Measurements from ENCODE around the gene MIPOL1. TPM values are rescaled to one million over a fixed set of nuclear protein-coding genes. Genes with fewer than 3 reads are reported as not detected.

MIPOL1 gene, protein sequence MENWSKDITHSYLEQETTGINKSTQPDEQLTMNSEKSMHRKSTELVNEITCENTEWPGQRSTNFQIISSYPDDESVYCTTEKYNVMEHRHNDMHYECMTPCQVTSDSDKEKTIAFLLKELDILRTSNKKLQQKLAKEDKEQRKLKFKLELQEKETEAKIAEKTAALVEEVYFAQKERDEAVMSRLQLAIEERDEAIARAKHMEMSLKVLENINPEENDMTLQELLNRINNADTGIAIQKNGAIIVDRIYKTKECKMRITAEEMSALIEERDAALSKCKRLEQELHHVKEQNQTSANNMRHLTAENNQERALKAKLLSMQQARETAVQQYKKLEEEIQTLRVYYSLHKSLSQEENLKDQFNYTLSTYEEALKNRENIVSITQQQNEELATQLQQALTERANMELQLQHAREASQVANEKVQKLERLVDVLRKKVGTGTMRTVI
- polyA plus RNA-seq (2013, experiment 1 of 2), result 8.6 TPM
- 8.6 TPM for polyA plus RNA-seq (2013, experiment 2 of 2)

- H3K18ac ChIP-seq (ENCODE audit: low read length), result peak within 1 kb of the TSS; percentile 10
- H3K9ac ChIP-seq (ENCODE audit: low read length), result peak within 1 kb of the TSS; percentile 91
- H3K27ac ChIP-seq (ENCODE audit: low read depth, low read length), result peak within 1 kb of the TSS; percentile 63
- H2AK5ac ChIP-seq (ENCODE audit: low read length), result no peak within 1 kb of the TSS
- H2BK5ac ChIP-seq (ENCODE audit: low read length), result peak within 1 kb of the TSS; percentile 25
- no peaks in the 10 kb centered on the region for H3K79me2 ChIP-seq (ENCODE audit: control insufficient read depth, insufficient read depth, low read length)
- peak within 1 kb of the TSS; percentile 94 for H3K4me2 ChIP-seq (ENCODE audit: low read length)
- H3K36me3 ChIP-seq (ENCODE audit: control insufficient read depth, insufficient read depth, low read length), result no peaks in the 10 kb centered on the region
- H4K5ac ChIP-seq (ENCODE audit: low read length), result peak within 1 kb of the TSS; percentile 93
- peak within 1 kb of the TSS; percentile 97 for H3K56ac ChIP-seq (ENCODE audit: low read length)
- WGBS (ENCODE audit: extremely low coverage, insufficient coverage, low lambda C conversion rate), result no CpG with 5 or more reads among the region's 70 CpGs
- peak within 1 kb of the TSS; percentile 61 for H3K23ac ChIP-seq (ENCODE audit: low read length)
- H3K27me3 ChIP-seq (ENCODE audit: insufficient read depth, low read length, poor library complexity), result no peaks in the 10 kb centered on the region
- H4K8ac ChIP-seq (ENCODE audit: low read depth, low read length), result no peak within 1 kb of the TSS
- no peak within 1 kb of the TSS for H2BK120ac ChIP-seq (ENCODE audit: low read depth, low read length)
- DNase-seq, result peak; percentile 80
- H3K4me3 ChIP-seq (ENCODE audit: low read length), result peak within 1 kb of the TSS; percentile 76
- H3K4ac ChIP-seq (ENCODE audit: low read depth, low read length), result no peak within 1 kb of the TSS
- no peak within 1 kb of the TSS for H2BK15ac ChIP-seq (replicated peaks; ENCODE audit: low read depth)
- no peaks in the 10 kb centered on the region for H3K4me1 ChIP-seq (ENCODE audit: control insufficient read depth, low read depth, low read length)
- H3K79me1 ChIP-seq (ENCODE audit: low read length), result no peaks in the 10 kb centered on the region
These were observed at the start of gene MIPOL1 for GRCh38 chr14:37197421-37198272. TSS of gene MIPOL1 (plus strand) at chr14:37197937. CDS start at chr14:37247889, 49,952 bp downstream.

- no CpG with 5 or more reads among the region's 3 CpGs for WGBS (ENCODE audit: extremely low coverage, insufficient coverage, low lambda C conversion rate)
- Histone ChIP-seq H2AK5ac (ENCODE audit: low read length) (no peak overlapping the region), H3K56ac (ENCODE audit: low read length) (no peak overlapping the region), H2BK120ac (ENCODE audit: low read depth, low read length) (no peak overlapping the region), H3K79me1 (ENCODE audit: low read length) (no peaks in the 10 kb centered on the region), H3K23ac (ENCODE audit: low read length) (no peak overlapping the region), H3K18ac (ENCODE audit: low read length) (no peak overlapping the region), H3K27ac (ENCODE audit: low read depth, low read length) (no peak overlapping the region), H2BK5ac (ENCODE audit: low read length) (no peak overlapping the region), H3K4me3 (ENCODE audit: low read length) (no peak overlapping the region), H4K5ac (ENCODE audit: low read length) (no peak overlapping the region), H3K36me3 (ENCODE audit: control insufficient read depth, insufficient read depth, low read length) (no peaks in the 10 kb centered on the region), H3K79me2 (ENCODE audit: control insufficient read depth, insufficient read depth, low read length) (no peaks in the 10 kb centered on the region), H3K4me1 (ENCODE audit: control insufficient read depth, low read depth, low read length) (no peaks in the 10 kb centered on the region), H3K4ac (ENCODE audit: low read depth, low read length) (no peak overlapping the region), H4K8ac (ENCODE audit: low read depth, low read length) (no peak overlapping the region), H3K4me2 (ENCODE audit: low read length) (no peak overlapping the region), H2BK15ac (replicated peaks; ENCODE audit: low read depth) (no peak overlapping the region), H3K9ac (ENCODE audit: low read length) (no peak overlapping the region), H3K27me3 (ENCODE audit: insufficient read depth, low read length, poor library complexity) (no peaks in the 10 kb centered on the region)
- peak; percentile 40 for DNase-seq
These were observed 47.3 kb upstream of the MIPOL1 start for GRCh38 chr14:37150414-37150813.

DNA sequence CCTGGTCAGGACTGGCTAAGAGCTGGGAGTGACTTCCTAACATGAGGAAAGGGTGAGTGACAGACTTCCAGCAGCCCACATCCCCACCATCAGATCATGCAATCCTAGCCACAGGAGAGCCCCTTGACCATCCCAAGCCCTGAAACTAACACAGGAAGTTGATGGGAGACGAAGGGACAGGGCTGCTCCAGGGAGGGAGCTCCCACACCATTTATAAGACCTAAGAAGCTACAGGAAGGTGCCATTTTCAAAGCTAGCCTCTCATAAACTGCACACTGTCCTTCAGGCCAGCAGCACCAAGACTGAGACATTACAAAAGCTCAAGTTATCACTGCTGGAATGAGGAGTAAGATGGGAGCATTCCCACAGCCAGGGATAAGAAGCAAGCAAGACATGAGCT lies 44.7 kb upstream of the MIPOL1 start:
- H3K23ac ChIP-seq (ENCODE audit: low read length), result no peak overlapping the region
- no peak overlapping the region for H3K4ac ChIP-seq (ENCODE audit: low read depth, low read length)
- no peaks in the 10 kb centered on the region for H3K27me3 ChIP-seq (ENCODE audit: insufficient read depth, low read length, poor library complexity)
- H2BK120ac ChIP-seq (ENCODE audit: low read depth, low read length), result no peak overlapping the region
- H2BK15ac ChIP-seq (replicated peaks; ENCODE audit: low read depth), result no peak overlapping the region
- no peak overlapping the region for H4K5ac ChIP-seq (ENCODE audit: low read length)
- no peak overlapping the region for H3K27ac ChIP-seq (ENCODE audit: low read depth, low read length)
- H3K4me1 ChIP-seq (ENCODE audit: control insufficient read depth, low read depth, low read length), result no peaks in the 10 kb centered on the region
- no peak overlapping the region for H2AK5ac ChIP-seq (ENCODE audit: low read length)
- no peaks in the 10 kb centered on the region for H3K79me1 ChIP-seq (ENCODE audit: low read length)
- H3K4me2 ChIP-seq (ENCODE audit: low read length), result no peak overlapping the region
- no peak overlapping the region for H3K18ac ChIP-seq (ENCODE audit: low read length)
- no peaks in the 10 kb centered on the region for H3K79me2 ChIP-seq (ENCODE audit: control insufficient read depth, insufficient read depth, low read length)
- no CpG with 5 or more reads among the region's 1 CpG for WGBS (ENCODE audit: extremely low coverage, insufficient coverage, low lambda C conversion rate)
- H3K56ac ChIP-seq (ENCODE audit: low read length), result no peak overlapping the region
- no peak for DNase-seq
- H3K36me3 ChIP-seq (ENCODE audit: control insufficient read depth, insufficient read depth, low read length), result no peaks in the 10 kb centered on the region
- H3K4me3 ChIP-seq (ENCODE audit: low read length), result no peak overlapping the region
- no peak overlapping the region for H4K8ac ChIP-seq (ENCODE audit: low read depth, low read length)
- no peak overlapping the region for H3K9ac ChIP-seq (ENCODE audit: low read length)
- no peak overlapping the region for H2BK5ac ChIP-seq (ENCODE audit: low read length)

- no peak overlapping the region for H3K9ac ChIP-seq (ENCODE audit: low read length)
- no peak overlapping the region for H3K4me3 ChIP-seq (ENCODE audit: low read length)
- no peak for DNase-seq
- no peaks in the 10 kb centered on the region for H3K79me1 ChIP-seq (ENCODE audit: low read length)
- no peak overlapping the region for H3K23ac ChIP-seq (ENCODE audit: low read length)
- H3K27me3 ChIP-seq (ENCODE audit: insufficient read depth, low read length, poor library complexity), result no peaks in the 10 kb centered on the region
- H3K79me2 ChIP-seq (ENCODE audit: control insufficient read depth, insufficient read depth, low read length), result no peaks in the 10 kb centered on the region
- no peaks in the 10 kb centered on the region for H3K36me3 ChIP-seq (ENCODE audit: control insufficient read depth, insufficient read depth, low read length)
- no peak overlapping the region for H3K56ac ChIP-seq (ENCODE audit: low read length)
- H3K18ac ChIP-seq (ENCODE audit: low read length), result no peak overlapping the region
- no CpG with 5 or more reads among the region's 5 CpGs for WGBS (ENCODE audit: extremely low coverage, insufficient coverage, low lambda C conversion rate)
- H3K4me1 ChIP-seq (ENCODE audit: control insufficient read depth, low read depth, low read length), result no peaks in the 10 kb centered on the region
- H2AK5ac ChIP-seq (ENCODE audit: low read length), result no peak overlapping the region
- H4K5ac ChIP-seq (ENCODE audit: low read length), result no peak overlapping the region
- H4K8ac ChIP-seq (ENCODE audit: low read depth, low read length), result no peak overlapping the region
- no peak overlapping the region for H2BK5ac ChIP-seq (ENCODE audit: low read length)
- no peak overlapping the region for H2BK15ac ChIP-seq (replicated peaks; ENCODE audit: low read depth)
- no peak overlapping the region for H3K4me2 ChIP-seq (ENCODE audit: low read length)
- no peak overlapping the region for H3K4ac ChIP-seq (ENCODE audit: low read depth, low read length)
- no peak overlapping the region for H2BK120ac ChIP-seq (ENCODE audit: low read depth, low read length)
- H3K27ac ChIP-seq (ENCODE audit: low read depth, low read length), result no peak overlapping the region
These were observed 44.3 kb upstream of the MIPOL1 start for GRCh38 chr14:37153483-37153882.

- DNase-seq, result no peak
- Histone ChIP-seq H3K4me3 (ENCODE audit: low read length) (no peak overlapping the region), H3K23ac (ENCODE audit: low read length) (no peak overlapping the region), H2BK5ac (ENCODE audit: low read length) (no peak overlapping the region), H3K27me3 (ENCODE audit: insufficient read depth, low read length, poor library complexity) (no peaks in the 10 kb centered on the region), H3K56ac (ENCODE audit: low read length) (no peak overlapping the region), H2BK120ac (ENCODE audit: low read depth, low read length) (no peak overlapping the region), H3K4ac (ENCODE audit: low read depth, low read length) (no peak overlapping the region), H3K18ac (ENCODE audit: low read length) (no peak overlapping the region), H2AK5ac (ENCODE audit: low read length) (no peak overlapping the region), H3K36me3 (ENCODE audit: control insufficient read depth, insufficient read depth, low read length) (no peaks in the 10 kb centered on the region), H3K9ac (ENCODE audit: low read length) (no peak overlapping the region), H3K79me1 (ENCODE audit: low read length) (no peaks in the 10 kb centered on the region), H3K4me1 (ENCODE audit: control insufficient read depth, low read depth, low read length) (no peaks in the 10 kb centered on the region), H3K4me2 (ENCODE audit: low read length) (no peak overlapping the region), H2BK15ac (replicated peaks; ENCODE audit: low read depth) (no peak overlapping the region), H4K5ac (ENCODE audit: low read length) (no peak overlapping the region), H3K27ac (ENCODE audit: low read depth, low read length) (no peak overlapping the region), H3K79me2 (ENCODE audit: control insufficient read depth, insufficient read depth, low read length) (no peaks in the 10 kb centered on the region), H4K8ac (ENCODE audit: low read depth, low read length) (no peak overlapping the region)
- no CpG with 5 or more reads among the region's 2 CpGs for WGBS (ENCODE audit: extremely low coverage, insufficient coverage, low lambda C conversion rate)
These were observed 39.8 kb upstream of the MIPOL1 start for GRCh38 chr14:37157987-37158386.

Data from mesendoderm (in vitro differentiated cells).